PC-3 (cell line): ENCODE measurements around the gene NFXL1.

Experiments
- CTCF ChIP-seq: fragments of 300-600 bp; sonication (generic); conservative IDR thresholded peaks from 2 replicates; pipeline ENCODE4 v1.5.1; 2017; ENCODE audit warnings: antibody characterized with exemption, low read depth, mild to moderate bottlenecking, low read length
- EZH2 ChIP-seq: fragments of 300-600 bp; sonication (generic); IDR thresholded peaks from one replicate; pipeline ENCODE4 v1.6.1; 2017; ENCODE audit warnings: antibody characterized with exemption, mild to moderate bottlenecking, low read length; ENCODE audit not compliant: unreplicated experiment
- EZH2phosphoT487 ChIP-seq: fragments of 300-600 bp; sonication (generic); IDR thresholded peaks from 2 replicates; pipeline ENCODE4 v1.6.1; 2018; ENCODE audit warnings: mild to moderate bottlenecking, antibody characterized with exemption, low read length, borderline replicate concordance

- TF ChIP-seq CTCF (no peak), EZH2 (no peak), EZH2phosphoT487 (no peak)
Observed at GRCh38 chr4:47817275-47817674, 97.1 kb downstream of the NFXL1 start.
